Measurements from ENCODE around the gene PARP11. TPM values are rescaled to one million over a fixed set of nuclear protein-coding genes. Genes with fewer than 3 reads are reported as not detected.

The PARP11 gene
- total RNA-seq, 1 experiment from 2014 or later, result 2.7 TPM

DNA sequence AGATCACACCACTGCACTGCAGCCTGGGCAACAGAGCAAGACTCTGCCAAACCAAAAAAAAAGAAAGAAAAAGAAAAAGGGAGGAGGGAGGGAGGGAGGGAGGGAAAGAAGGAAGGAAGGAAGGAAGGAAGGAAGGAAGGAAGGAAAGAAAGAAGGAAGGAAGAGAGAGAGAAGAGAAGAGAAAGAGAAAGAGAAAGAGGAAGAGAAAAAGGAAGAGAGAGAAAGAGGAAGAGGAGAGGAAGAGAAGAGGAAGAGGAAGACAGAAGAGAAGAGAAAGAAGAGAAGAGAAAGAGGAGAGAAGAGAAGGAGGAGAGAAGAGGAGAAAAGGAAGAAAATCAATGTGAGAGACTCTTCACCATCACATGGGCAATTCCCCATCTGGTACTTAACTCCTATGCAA is 62.7 kb downstream of the PARP11 start:
- Histone ChIP-seq H4K20me1 (ENCODE audit: insufficient read depth) (no peaks in the 10 kb centered on the region), H3K4me3 (replicated peaks in 1 of 2; ENCODE audit: low read depth in 1 of 2, low read length in 2 of 2) (no peak overlapping the region), H3K9ac (ENCODE audit: low read length) (no peak overlapping the region), H3K36me3 (ENCODE audit: control insufficient read depth in 1 of 2, insufficient read depth in 2 of 2, low read length in 2 of 2) (no peaks in the 10 kb centered on the region), H3K27ac (ENCODE audit: low read depth, low read length) (no peak overlapping the region), H3K27me3 (ENCODE audit: insufficient read depth, low read length) (peaks cover 51% of the 10 kb centered on the region), H3K4me1 (ENCODE audit: control insufficient read depth in 1 of 2, insufficient read depth in 2 of 2, low read length in 2 of 2) (no peaks in the 10 kb centered on the region), H3K9me2 (ENCODE audit: insufficient read depth) (no peaks in the 10 kb centered on the region), H3K4me2 (ENCODE audit: low read length) (no peak overlapping the region), H2AFZ (ENCODE audit: low read depth, low read length, poor library complexity, severe bottlenecking) (no peak overlapping the region), H3K9me3 (ENCODE audit: control insufficient read depth in 1 of 2, insufficient read depth in 1 of 2, low read depth in 1 of 2, low read length in 2 of 2) (no peaks in the 10 kb centered on the region), H3K79me2 (ENCODE audit: insufficient read depth, low read length) (no peaks in the 10 kb centered on the region)
- CTCF ChIA-PET, result no interaction called here
- intact Hi-C loops (cut with micrococcal nuclease), result no loop called here
- ATAC-seq, result no peak
- RAD21 ChIA-PET (ENCODE audit: low non-redundant PET in 1 of 2, low total read pairs in 2 of 2, uncharacterized antibody in 2 of 2, unreplicated experiment in 2 of 2), result no interaction called here
- POLR2A ChIA-PET, result no interaction called here
- BruUV-seq (replicated peaks), result no TSS peak
- TF ChIP-seq ELF1 (IDR thresholded peaks at IDR 0.05; ENCODE audit: borderline replicate concordance, low read depth), result no peak
- no peak for TF ChIP-seq ATF3 (IDR thresholded peaks at IDR 0.05)
- DNase-seq (ENCODE audit: low read depth, low spot score), result no peak

- ATAC-seq (no peak), DNase-seq (ENCODE audit: low read depth, low spot score) (no peak)
- Histone ChIP-seq H3K27ac (ENCODE audit: low read depth, low read length) (no peak overlapping the region), H3K9me3 (ENCODE audit: control insufficient read depth in 1 of 2, insufficient read depth in 1 of 2, low read depth in 1 of 2, low read length in 2 of 2) (no peaks in the 10 kb centered on the region), H3K36me3 (ENCODE audit: control insufficient read depth in 1 of 2, insufficient read depth in 2 of 2, low read length in 2 of 2) (no peaks in the 10 kb centered on the region), H4K20me1 (ENCODE audit: insufficient read depth) (no peaks in the 10 kb centered on the region), H3K4me3 (replicated peaks in 1 of 2; ENCODE audit: low read depth in 1 of 2, low read length in 2 of 2) (no peak overlapping the region), H3K27me3 (ENCODE audit: insufficient read depth, low read length) (peaks cover 50% of the 10 kb centered on the region), H3K9ac (ENCODE audit: low read length) (no peak overlapping the region), H3K4me2 (ENCODE audit: low read length) (no peak overlapping the region), H3K79me2 (ENCODE audit: insufficient read depth, low read length) (no peaks in the 10 kb centered on the region), H3K9me2 (ENCODE audit: insufficient read depth) (no peaks in the 10 kb centered on the region), H3K4me1 (ENCODE audit: control insufficient read depth in 1 of 2, insufficient read depth in 2 of 2, low read length in 2 of 2) (no peaks in the 10 kb centered on the region), H2AFZ (ENCODE audit: low read depth, low read length, poor library complexity, severe bottlenecking) (no peak overlapping the region)
- CTCF ChIA-PET, result no interaction called here
- intact Hi-C loops (cut with micrococcal nuclease), result no loop called here
- BruUV-seq (replicated peaks), result no TSS peak
- RAD21 ChIA-PET (ENCODE audit: low non-redundant PET in 1 of 2, low total read pairs in 2 of 2, uncharacterized antibody in 2 of 2, unreplicated experiment in 2 of 2), result no interaction called here
- TF ChIP-seq EZH2phosphoT487 (IDR thresholded peaks at IDR 0.05; ENCODE audit: borderline replicate concordance) (no peak), YY1 (IDR thresholded peaks at IDR 0.05; ENCODE audit: extremely low read depth, insufficient replicate concordance, low read depth, low read length) (no peak), POLR2A (IDR thresholded peaks at IDR 0.05; ENCODE audit: borderline replicate concordance, extremely low read depth, insufficient read depth, insufficient read length) (no peak), EGR1 (IDR thresholded peaks at IDR 0.05; ENCODE audit: low read depth) (no peak), ZFX (IDR thresholded peaks at IDR 0.05) (no peak), CEBPB (IDR thresholded peaks at IDR 0.05; ENCODE audit: low read depth) (no peak), SRF (IDR thresholded peaks at IDR 0.05; ENCODE audit: low read depth) (no peak), FOSL1 (IDR thresholded peaks at IDR 0.05; ENCODE audit: low read depth) (no peak), POLR2AphosphoS5 (IDR thresholded peaks at IDR 0.05; ENCODE audit: low read depth, low read length) (no peak), RAD21 (IDR thresholded peaks at IDR 0.05; ENCODE audit: low read depth) (no peak), TCF7L2 (IDR thresholded peaks at IDR 0.05; ENCODE audit: borderline replicate concordance, extremely low read depth, insufficient read depth, insufficient read length) (no peak), CBX3 (IDR thresholded peaks at IDR 0.05; ENCODE audit: low read depth) (no peak), SP1 (IDR thresholded peaks at IDR 0.05; ENCODE audit: low read depth) (no peak), ZBTB33 (IDR thresholded peaks at IDR 0.05; ENCODE audit: extremely low read depth, insufficient replicate concordance, low read length) (no peak), ATF3 (IDR thresholded peaks at IDR 0.05) (no peak), CTCF (IDR thresholded peaks at IDR 0.05 in 2 of 3, conservative IDR thresholded peaks at IDR 0.05 in 1 of 3; ENCODE audit: borderline replicate concordance in 1 of 3, insufficient read depth in 1 of 3, low read depth in 2 of 3, low read length in 2 of 3) (no peak), JUND (IDR thresholded peaks at IDR 0.05) (no peak)
- TF ChIP-seq, protein P1, sequence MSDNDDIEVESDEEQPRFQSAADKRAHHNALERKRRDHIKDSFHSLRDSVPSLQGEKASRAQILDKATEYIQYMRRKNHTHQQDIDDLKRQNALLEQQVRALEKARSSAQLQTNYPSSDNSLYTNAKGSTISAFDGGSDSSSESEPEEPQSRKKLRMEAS (IDR thresholded peaks at IDR 0.05), result no peak
- POLR2A ChIA-PET, result no interaction called here
Observed at GRCh38 chr12:3810016-3810370, 63.2 kb downstream of the PARP11 start.

Measured in HCT116 (cell line).